Transverse colon (tissue), 4 donors: Measurements from ENCODE around the gene LARGE1. TPM values are rescaled to one million over a fixed set of nuclear protein-coding genes. Genes with fewer than 3 reads are reported as not detected.

Experiments
- DNase-seq: peaks from one replicate; pipeline ENCODE4 v3.0.0-alpha.2; 2019
- H3K27ac ChIP-seq, 4 donors: fragments of 200-600 bp; sonication (generic); 2 replicates each; pipeline ENCODE4 v1.5.1; 2016 to 2018; ENCODE audit warnings: inconsistent platforms in 4 of 4
- H3K27me3 ChIP-seq: fragments of 200-600 bp; sonication (generic); 2 replicates; pipeline ENCODE4 v1.5.1; 2017; ENCODE audit warnings: inconsistent platforms
- H3K36me3 ChIP-seq, 4 donors: fragments of 200-600 bp; sonication (generic); 2 replicates each; pipeline ENCODE4 v1.5.1; 2017 to 2019; ENCODE audit warnings: inconsistent platforms in 4 of 4
- H3K4me1 ChIP-seq, 4 donors: fragments of 200-600 bp; sonication (generic); 2 replicates each; pipeline ENCODE4 v1.5.1; 2017 to 2020; ENCODE audit warnings: inconsistent platforms in 4 of 4
- H3K4me3 ChIP-seq, 4 donors: fragments of 200-600 bp; sonication (generic); 1 replicate in 1 of 4; 2 replicates in 3 of 4; pipeline versions ENCODE4 v1.5.1 to v1.6.1; 2017 to 2019; ENCODE audit warnings: inconsistent platforms in 4 of 4
- H3K9me3 ChIP-seq, 2 donors: fragments of 200-600 bp; sonication (generic); 2 replicates each; pipeline ENCODE4 v1.5.1; 2017 to 2019; ENCODE audit warnings: inconsistent platforms in 2 of 2
- EP300 ChIP-seq: sonication (generic); formaldehyde crosslinking; IDR thresholded peaks from one replicate; pipeline ENCODE4 v1.6.1; 2017; ENCODE audit warnings: antibody characterized with exemption, low read depth
- POLR2A ChIP-seq: fragments of 450-650 bp; IDR thresholded peaks from one replicate; pipeline ENCODE4 v1.6.1; 2016; ENCODE audit warnings: antibody characterized with exemption, mild to moderate bottlenecking, moderate library complexity
- POLR2AphosphoS5 ChIP-seq, 3 donors: sonication (generic); formaldehyde crosslinking; IDR thresholded peaks; one replicate each; pipeline ENCODE4 v1.6.1; 2016; ENCODE audit warnings: antibody characterized with exemption in 3 of 3
- WGBS, 2 donors: methylation state at CpG; one replicate each; pipeline ENCODE4 v1.1.5; 2018; ENCODE audit warnings: low coverage in 1 of 2; 5-methylcytosine and 5-hydroxymethylcytosine counted together
- in situ Hi-C, 4 donors: fragments of 200-750 bp; cut with MboI; loops; one replicate each; pipeline versions ENCODE4 v1.15.0 to v1.15.1; 2017; ENCODE audit warnings: low sequenced_read_pairs in 3 of 4, low pct_ligation_motif_present in 1 of 4, low pct_unique_long_range_greater_than_20kb in 1 of 4
- intact Hi-C: fragments of 100-400 bp; cut with DNase I; formaldehyde crosslinking; loops from one replicate; pipeline ENCODE4 v1.15.1; 2023; ENCODE audit warnings: low total_unique reads
- total RNA-seq, 4 donors: library from RNA; depleted of rRNA; stranded (reverse); fragments of >200 nt; gene quantifications; one replicate each; pipeline ENCODE4 v1.1.0, GENCODE V29; 2016
- TF ChIP-seq, protein P1 (sequence below), 5 experiments: fragments of 200-600 bp in 3 of 5; fragments of 450-650 bp in 2 of 5; sonication (generic) in 3 of 5; IDR thresholded peaks; 1 replicate in 2 of 5; 2 replicates in 3 of 5; pipeline ENCODE4 v1.5.1; 2016 to 2017; ENCODE audit warnings: antibody characterized with exemption in 5 of 5, inconsistent platforms in 3 of 5, mild to moderate bottlenecking in 2 of 5, moderate library complexity in 1 of 5

The LARGE1 gene
- total RNA-seq, 4 donors from 2014 or later = 46.5 to 304 (median 80.5) TPM

- WGBS, 2 donors = 33 to 44% methylated on average over 6 of the region's 6 CpGs
- no peak overlapping the region for H3K4me3 ChIP-seq
- in situ Hi-C loops = no loop called here
Observed at GRCh38 chr22:33666961-33667619, 253.2 kb downstream of the LARGE1 start.

GRCh38 chr22:33666279-33666960 is 253.9 kb downstream of the LARGE1 start:
- Histone ChIP-seq H3K36me3 (no peaks in the 10 kb centered on the region), H3K27ac (no peak overlapping the region), H3K4me1 (peaks cover 4 to 14% (median 7%) of the 10 kb centered on the region in 4 donors), H3K9me3 (no peaks in the 10 kb centered on the region), H3K27me3 (no peaks in the 10 kb centered on the region), H3K4me3 (no peak overlapping the region)
- TF ChIP-seq EP300 = no peak
- TF ChIP-seq, protein P1, sequence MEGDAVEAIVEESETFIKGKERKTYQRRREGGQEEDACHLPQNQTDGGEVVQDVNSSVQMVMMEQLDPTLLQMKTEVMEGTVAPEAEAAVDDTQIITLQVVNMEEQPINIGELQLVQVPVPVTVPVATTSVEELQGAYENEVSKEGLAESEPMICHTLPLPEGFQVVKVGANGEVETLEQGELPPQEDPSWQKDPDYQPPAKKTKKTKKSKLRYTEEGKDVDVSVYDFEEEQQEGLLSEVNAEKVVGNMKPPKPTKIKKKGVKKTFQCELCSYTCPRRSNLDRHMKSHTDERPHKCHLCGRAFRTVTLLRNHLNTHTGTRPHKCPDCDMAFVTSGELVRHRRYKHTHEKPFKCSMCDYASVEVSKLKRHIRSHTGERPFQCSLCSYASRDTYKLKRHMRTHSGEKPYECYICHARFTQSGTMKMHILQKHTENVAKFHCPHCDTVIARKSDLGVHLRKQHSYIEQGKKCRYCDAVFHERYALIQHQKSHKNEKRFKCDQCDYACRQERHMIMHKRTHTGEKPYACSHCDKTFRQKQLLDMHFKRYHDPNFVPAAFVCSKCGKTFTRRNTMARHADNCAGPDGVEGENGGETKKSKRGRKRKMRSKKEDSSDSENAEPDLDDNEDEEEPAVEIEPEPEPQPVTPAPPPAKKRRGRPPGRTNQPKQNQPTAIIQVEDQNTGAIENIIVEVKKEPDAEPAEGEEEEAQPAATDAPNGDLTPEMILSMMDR (IDR thresholded peaks at IDR 0.05) = no peak
- no peak for TF ChIP-seq POLR2A
- TF ChIP-seq POLR2AphosphoS5 (IDR thresholded peaks at IDR 0.05) = no peak
- intact Hi-C loops = no loop called here
- in situ Hi-C loops = no loop called here
- 67% methylated on average over 4 of the region's 4 CpGs; no CpG with 5 or more reads in 1 of the 2 donors for WGBS, 2 donors
- peak; percentile 14 for DNase-seq

More at GRCh38 chr22:33666961-33667619, 253.2 kb downstream of the LARGE1 start:
- intact Hi-C loops = no loop called here
- Histone ChIP-seq H3K27me3 (no peaks in the 10 kb centered on the region), H3K27ac (no peak overlapping the region), H3K9me3 (no peaks in the 10 kb centered on the region), H3K36me3 (no peaks in the 10 kb centered on the region), H3K4me1 (peaks cover 4 to 14% (median 7%) of the 10 kb centered on the region in 4 donors)
- TF ChIP-seq EP300 (no peak), POLR2AphosphoS5 (IDR thresholded peaks at IDR 0.05) (no peak), POLR2A (no peak)
- TF ChIP-seq, protein P1 (IDR thresholded peaks at IDR 0.05) = no peak
- DNase-seq = no peak

GRCh38 chr22:33659448-33659847 is 260.8 kb downstream of the LARGE1 start:
- WGBS, 2 donors = 35 to 62% methylated on average over 2 of the region's 2 CpGs
- DNase-seq = no peak
- H3K27ac ChIP-seq = peak overlapping the region in 3 of 4 donors; percentile 20 to 69 (median 45)
- TF ChIP-seq POLR2A = no peak
- peak in 1 of 3 donors; percentile 41 for TF ChIP-seq POLR2AphosphoS5 (IDR thresholded peaks at IDR 0.05)
- peaks cover 0 to 15% (median 0%) of the 10 kb centered on the region in 4 donors for H3K4me1 ChIP-seq
- no peak overlapping the region for H3K4me3 ChIP-seq
- intact Hi-C loops = no loop called here
- no peaks in the 10 kb centered on the region for H3K9me3 ChIP-seq
- H3K36me3 ChIP-seq = no peaks in the 10 kb centered on the region
- in situ Hi-C loops = no loop called here
- no peaks in the 10 kb centered on the region for H3K27me3 ChIP-seq

DNA sequence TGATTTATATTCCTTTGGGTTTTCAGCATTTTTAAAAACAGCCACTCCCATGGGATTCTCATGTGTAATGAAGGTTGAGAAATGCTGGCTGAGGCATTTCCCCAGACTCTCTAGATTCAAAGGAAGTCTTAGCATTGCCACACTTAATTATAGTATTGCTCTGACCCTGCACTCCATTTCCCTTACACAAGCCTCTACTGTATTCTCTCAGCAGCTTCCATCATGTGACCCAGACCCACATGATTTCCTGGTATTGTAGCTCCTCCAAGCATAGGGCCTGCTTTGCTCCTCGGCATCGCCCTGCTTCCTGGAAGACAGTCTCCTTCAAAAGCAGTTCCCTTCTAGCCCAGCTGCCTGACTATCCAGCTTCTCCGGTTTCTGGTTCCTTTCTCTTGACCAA is 261.5 kb downstream of the LARGE1 start:
- DNase-seq = no peak
- WGBS, 2 donors = 73 to 74% methylated on average over 3 of the region's 3 CpGs
- peak overlapping the region in 3 of 4 donors; percentile 20 to 69 (median 45) for H3K27ac ChIP-seq
- no peak overlapping the region for H3K4me3 ChIP-seq
- no peaks in the 10 kb centered on the region for H3K27me3 ChIP-seq
- H3K4me1 ChIP-seq = peaks cover 0 to 16% (median 0%) of the 10 kb centered on the region in 4 donors
- H3K9me3 ChIP-seq = no peaks in the 10 kb centered on the region
- H3K36me3 ChIP-seq = no peaks in the 10 kb centered on the region
- in situ Hi-C loops = no loop called here
- TF ChIP-seq POLR2A = no peak
- no peak for TF ChIP-seq POLR2AphosphoS5 (IDR thresholded peaks at IDR 0.05)
- TF ChIP-seq, protein P1 (IDR thresholded peaks at IDR 0.05) = no peak
- TF ChIP-seq EP300 = no peak
- intact Hi-C loops = no loop called here
